K562 (cell line): ENCODE measurements around the gene PPP1R37. TPM values are rescaled to one million over a fixed set of nuclear protein-coding genes. Genes with fewer than 3 reads are reported as not detected.

Source experiments
- ARID4B ChIP-seq: sonication (generic); formaldehyde crosslinking; IDR thresholded peaks from 2 replicates; pipeline ENCODE4 v1.8.0; 2022; ENCODE audit warnings: mild to moderate bottlenecking, missing genetic modification reagents
- FOXO4 ChIP-seq: fragments of 450-650 bp; formaldehyde crosslinking; IDR thresholded peaks from 2 replicates; pipeline ENCODE4 v1.4.0; 2020; ENCODE audit warnings: mild to moderate bottlenecking, moderate library complexity
- HES1 ChIP-seq: fragments of 450-650 bp; IDR thresholded peaks from 2 replicates; pipeline ENCODE4 v1.6.1; 2016; ENCODE audit warnings: low read depth, mild to moderate bottlenecking, moderate library complexity
- HNRNPUL1 ChIP-seq: fragments of 200-400 bp; formaldehyde crosslinking; IDR thresholded peaks from 2 replicates; pipeline ENCODE4 v1.6.1; 2017; ENCODE audit warnings: low read length
- MCM7 ChIP-seq, 2 experiments: fragments of 450-650 bp; IDR thresholded peaks; 2 replicates each; pipeline ENCODE4 v1.6.1; 2016 to 2018
- NFE2 ChIP-seq: IDR thresholded peaks from 2 replicates; pipeline ENCODE4 v1.6.1; 2014; ENCODE audit warnings: antibody characterized with exemption, low read depth
- SMAD1 ChIP-seq: fragments of 150-350 bp; IDR thresholded peaks from 2 replicates; pipeline ENCODE4 v1.6.1; 2014; ENCODE audit warnings: low read length, low read depth; ENCODE audit not compliant: partially characterized antibody
- SMAD2 ChIP-seq: fragments of 150-350 bp; IDR thresholded peaks from 2 replicates; pipeline ENCODE4 v1.6.1; 2014; ENCODE audit warnings: low read depth, mild to moderate bottlenecking, low read length
- SNAPC5 ChIP-seq: fragments of 250-450 bp; sonication (Bioruptor Pico); IDR thresholded peaks from 2 replicates; pipeline ENCODE4 v1.8.0; 2021; ENCODE audit warnings: moderate library complexity, mild to moderate bottlenecking, inconsistent platforms
- SNIP1 ChIP-seq: fragments of 450-650 bp; IDR thresholded peaks from 2 replicates; pipeline ENCODE4 v1.7.1; 2017; ENCODE audit warnings: low read depth, mild to moderate bottlenecking
- SREBF1 ChIP-seq: fragments of 150-350 bp; IDR thresholded peaks from 2 replicates; pipeline ENCODE4 v1.6.1; 2014; ENCODE audit warnings: antibody characterized with exemption, low read depth, low read length, borderline replicate concordance
- ZNF41 ChIP-seq: fragments of 250-450 bp; sonication (Bioruptor Pico); conservative IDR thresholded peaks from 2 replicates; pipeline ENCODE4 v1.4.0; 2020; ENCODE audit warnings: mild to moderate bottlenecking
- ZNF57 ChIP-seq: fragments of 450-650 bp; formaldehyde crosslinking; IDR thresholded peaks from 2 replicates; pipeline ENCODE4 v1.4.0; 2020; ENCODE audit warnings: mild to moderate bottlenecking, moderate library complexity
- ZNF79 ChIP-seq: fragments of 250-450 bp; sonication (Bioruptor Pico); IDR thresholded peaks from 2 replicates; pipeline ENCODE4 v1.4.0; 2020; ENCODE audit warnings: low read depth, mild to moderate bottlenecking, moderate library complexity
- polyA plus RNA-seq, 8 experiments: library from polyadenylated mRNA; depleted of rRNA in 4 of 8; stranded (reverse) in 5 of 8; unstranded in 3 of 8; fragments of >200 nt; fragmentation: Nextera tagmentation in 2 of 8; fragmentation: Illumina TruSeq in 1 of 8; extraction: Ambion mirVana in 2 of 8; extraction: Trizol in 1 of 8; gene quantifications; 2 replicates each; pipeline versions ENCODE4 v1.2.1 to v1.2.3, GENCODE V29; 2011 to 2014; ENCODE audit warnings: inconsistent platforms in 1 of 8, missing spikeins in 1 of 8
- total RNA-seq, 7 experiments: library from RNA; depleted of rRNA in 6 of 7; stranded (reverse); fragments of >200 nt in 6 of 7; fragmentation: Illumina TruSeq in 2 of 7; extraction: Trizol in 2 of 7; gene quantifications; 2 replicates each; pipeline versions ENCODE4 v1.2.1 to v1.2.3, GENCODE V29; 2011 to 2021; ENCODE audit warnings: low replicate concordance in 1 of 7

The PPP1R37 gene
- total and polyA plus RNA-seq, 9 of the 15 experiments (the other 6 are each of a cell fraction or from before 2014, with no cell fraction given) = 0.04 to 20.3 (median 7.3) TPM

GRCh38 chr19:45078390-45079062 lies 14.5 kb upstream of the PPP1R37 start (continued):
- TF ChIP-seq SNAPC5 (no peak), HES1 (no peak), SMAD1 (no peak), NFE2 (no peak), ARID4B (CRISPR knock-in tag) (no peak), HNRNPUL1 (no peak), SMAD2 (no peak), ZNF57 (CRISPR knock-in tag) (no peak), FOXO4 (CRISPR knock-in tag) (no peak), SNIP1 (no peak), ZNF41 (no peak), ZNF79 (no peak), SREBF1 (no peak), MCM7 (IDR thresholded peaks at IDR 0.05) (no peak)
- TF ChIP-seq, all 486 proteins: peak for 14
